AG09319 (cell line): ENCODE results near the gene DAAM2.

ENCODE experiments used
- DNase-seq: peaks from one replicate; pipeline ENCODE4 v3.0.0-alpha.2; 2010; ENCODE audit warnings: low read depth; ENCODE audit errors: extremely low read depth
- CTCF ChIP-seq: IDR thresholded peaks from 2 replicates; pipeline ENCODE4 v1.5.1; 2011; ENCODE audit warnings: low read depth, mild to moderate bottlenecking, inconsistent platforms, low read length, moderate library complexity

Gene DAAM2

GRCh38 chr6:39841923-39842322 is 49.7 kb downstream of the DAAM2 start:
- no peak for TF ChIP-seq CTCF

GRCh38 chr6:39843305-39844020 is 51.3 kb downstream of the DAAM2 start:
- no peak for DNase-seq
- no peak; the same call in 1 of the 2 replicates for TF ChIP-seq CTCF

More at GRCh38 chr6:39841923-39842322, 49.7 kb downstream of the DAAM2 start:
- no peak for DNase-seq

GRCh38 chr6:39844866-39845265 is 52.7 kb downstream of the DAAM2 start:
- DNase-seq, result no peak
- TF ChIP-seq CTCF, result no peak

GRCh38 chr6:39847221-39847620 is 55.0 kb downstream of the DAAM2 start:
- no peak for TF ChIP-seq CTCF
- no peak for DNase-seq

- no peak for TF ChIP-seq CTCF
These were observed 56.0 kb downstream of the DAAM2 start for GRCh38 chr6:39848171-39848570.

GRCh38 chr6:39849228-39849627 is 57.1 kb downstream of the DAAM2 start:
- DNase-seq, result no peak
- TF ChIP-seq CTCF, result no peak

More at GRCh38 chr6:39848171-39848570, 56.0 kb downstream of the DAAM2 start:
- DNase-seq, result no peak

- no peak for TF ChIP-seq CTCF
- DNase-seq, result no peak
These were observed 57.6 kb downstream of the DAAM2 start for GRCh38 chr6:39849764-39850163.
